Activated B cell treated with CpG ODN at 0.5 μM for 24 hours (primary cell): ENCODE data around the gene TUBGCP4. TPM values are rescaled to one million over a fixed set of nuclear protein-coding genes. Genes with fewer than 3 reads are reported as not detected.

ENCODE experiments used
- ATAC-seq: fragments of 200-7000 bp; cut with Tn5 transposase; one replicate; pipeline ENCODE4 v1.10.0; 2021; ENCODE audit warnings: low read depth, mild to moderate bottlenecking, moderate library complexity
- CTCF ChIA-PET: fragments of 350-600 bp; sonication (Branson Sonifier 250); formaldehyde crosslinking; loops from one replicate; lab custom pipeline; 2021; ENCODE audit warnings: antibody characterized with exemption; lab: Charles Lee
- POLR2A ChIA-PET: fragments of 350-600 bp; sonication (Branson Sonifier 250); formaldehyde crosslinking; loops from one replicate; lab custom pipeline; 2021; ENCODE audit warnings: antibody characterized with exemption; lab: Charles Lee
- DNase-seq: peaks from one replicate; pipeline ENCODE4 v3.0.0; 2022
- H3K27ac Mint-ChIP-seq: one replicate; pipeline ENCODE4 v1.8.0; 2020; ENCODE audit warnings: mixed read lengths
- H3K27me3 Mint-ChIP-seq: one replicate; pipeline ENCODE4 v1.8.0; 2021; ENCODE audit warnings: mixed read lengths
- H3K36me3 Mint-ChIP-seq: one replicate; pipeline ENCODE4 v1.8.0; 2021; ENCODE audit warnings: low read depth, mixed read lengths
- H3K4me1 Mint-ChIP-seq: one replicate; pipeline ENCODE4 v1.8.0; 2021; ENCODE audit warnings: mixed read lengths
- H3K4me3 Mint-ChIP-seq: one replicate; pipeline ENCODE4 v1.8.0; 2020; ENCODE audit warnings: mild to moderate bottlenecking, mixed read lengths
- H3K9me3 Mint-ChIP-seq: one replicate; pipeline ENCODE4 v1.8.0; 2020; ENCODE audit warnings: mixed read lengths
- CTCF ChIP-seq: fragments of 200-600 bp; IDR thresholded peaks from one replicate; pipeline ENCODE4 v1.8.0; 2022; ENCODE audit warnings: antibody characterized with exemption, mild to moderate bottlenecking
- intact Hi-C: fragments of 100-400 bp; cut with micrococcal nuclease; formaldehyde crosslinking; loops from one replicate; pipeline ENCODE4 v1.15.1; 2024
- total RNA-seq: library from RNA; stranded (reverse); gene quantifications from 2 replicates; pipeline ENCODE4 v1.2.3, GENCODE V29; 2022

Gene TUBGCP4
- 24.0 and 31.2 TPM in 2 replicates for total RNA-seq

GRCh38 chr15:43370975-43371974, at the start of gene TUBGCP4, which contains the start of gene ZSCAN29:
Gene TUBGCP4 (plus strand): TSS chr15:43371101. CDS start chr15:43371355, 254 bp downstream.
Gene ZSCAN29 (minus strand): TSS chr15:43371043. CDS start chr15:43369913, 1,130 bp downstream.
- Mint-ChIP-seq H3K4me3 (peak within 1 kb of the TSS; percentile 93), H3K4me1 (peaks cover 58% of the 10 kb centered on the region), H3K36me3 (peaks cover 41% of the 10 kb centered on the region), H3K27ac (peak within 1 kb of the TSS; percentile 87), H3K27me3 (no peaks in the 10 kb centered on the region), H3K9me3 (peaks cover 6% of the 10 kb centered on the region)
- intact Hi-C loops, result loop anchor here (1.0 to 10.0 kb wide), 6 partner anchors 40 to 876 kb away; partner anchors contain the start of genes CDAN1, LCMT2, SNAP23 and TP53BP1
- ATAC-seq (peak; percentile 82), DNase-seq (peak; percentile 83)
- TF ChIP-seq CTCF, result no peak
- ChIA-PET POLR2A (interaction anchor here (0.6 to 2.3 kb wide), 8 partner anchors 10 to 1264 kb away, joined by 3 to 12 read pairs (median 5); partner anchors contain the start of gene CCNDBP1), CTCF (interaction anchor here (0.8 to 1.3 kb wide), 2 partner anchors 143 to 144 kb away, joined by 3 to 4 read pairs; no protein-coding TSS in a partner anchor)

- H3K27ac Mint-ChIP-seq, result no peak overlapping the region
- H3K4me3 Mint-ChIP-seq, result no peak overlapping the region
- intact Hi-C loops, result no loop called here
- no peak for TF ChIP-seq CTCF
- POLR2A ChIA-PET, result interaction anchor here (0.7 kb wide), 2 partner anchors 46 to 120 kb away, joined by 5 to 9 read pairs; partner anchors contain the start of genes TUBGCP4 and ZSCAN29
- H3K4me1 Mint-ChIP-seq, result peaks cover 19% of the 10 kb centered on the region
- CTCF ChIA-PET, result no interaction called here
- ATAC-seq, result no peak
- peaks cover 14% of the 10 kb centered on the region for H3K36me3 Mint-ChIP-seq
- no peaks in the 10 kb centered on the region for H3K9me3 Mint-ChIP-seq
- no peaks in the 10 kb centered on the region for H3K27me3 Mint-ChIP-seq
- DNase-seq, result no peak
Measured at GRCh38 chr15:43325039-43325684, 45.7 kb upstream of the TUBGCP4 start.

GRCh38 chr15:43329217-43329959, 41.5 kb upstream of the TUBGCP4 start:
- CTCF ChIA-PET, result interaction anchor here (1.2 kb wide), 1 partner anchor 43 kb away, joined by 3 read pairs; no protein-coding TSS in a partner anchor
- peak overlapping the region; percentile 97 for H3K4me3 Mint-ChIP-seq
- intact Hi-C loops, result no loop called here
- H3K27me3 Mint-ChIP-seq, result no peaks in the 10 kb centered on the region
- ATAC-seq, result no peak
- H3K9me3 Mint-ChIP-seq, result no peaks in the 10 kb centered on the region
- DNase-seq, result no peak
- H3K4me1 Mint-ChIP-seq, result peaks cover 32% of the 10 kb centered on the region
- POLR2A ChIA-PET, result interaction anchor here (1.8 kb wide), 1 partner anchor 1056 kb away, joined by 4 read pairs; the partner anchor contains the start of gene TMEM87A
- TF ChIP-seq CTCF, result no peak
- peak overlapping the region; percentile 99 for H3K27ac Mint-ChIP-seq
- H3K36me3 Mint-ChIP-seq, result peaks cover 26% of the 10 kb centered on the region

GRCh38 chr15:43329960-43330779, 40.7 kb upstream of the TUBGCP4 start, which contains the start of gene LCMT2:
Gene LCMT2 (minus strand): TSS chr15:43330573. CDS start chr15:43330489, 84 bp downstream.
- peak within 1 kb of the TSS; percentile 99 for H3K27ac Mint-ChIP-seq
- CTCF ChIA-PET, result interaction anchor here (1.2 kb wide), 1 partner anchor 42 kb away, joined by 3 read pairs; no protein-coding TSS in a partner anchor
- intact Hi-C loops, result loop anchor here (1.0 to 5.0 kb wide), 6 partner anchors 41 to 1058 kb away; partner anchors contain the start of genes CCNDBP1, GANC, TMEM87A and TP53BP1
- H3K36me3 Mint-ChIP-seq, result peaks cover 26% of the 10 kb centered on the region
- no peak for TF ChIP-seq CTCF
- ATAC-seq (peak; percentile 85), DNase-seq (peak; percentile 85)
- H3K9me3 Mint-ChIP-seq, result no peaks in the 10 kb centered on the region
- no peaks in the 10 kb centered on the region for H3K27me3 Mint-ChIP-seq
- H3K4me1 Mint-ChIP-seq, result peaks cover 32% of the 10 kb centered on the region
- POLR2A ChIA-PET, result interaction anchor here (1.8 kb wide), 1 partner anchor 1057 kb away, joined by 4 read pairs; the partner anchor contains the start of gene TMEM87A
- H3K4me3 Mint-ChIP-seq, result peak within 1 kb of the TSS; percentile 97
